ENCODE data around the gene NOTO. TPM values are rescaled to one million over a fixed set of nuclear protein-coding genes. Genes with fewer than 3 reads are reported as not detected.

Gene NOTO
- polyA plus RNA-seq, 1 donor (not counting 4 experiments of a cell fraction or from before 2014, with no cell fraction given): not detected

DNA sequence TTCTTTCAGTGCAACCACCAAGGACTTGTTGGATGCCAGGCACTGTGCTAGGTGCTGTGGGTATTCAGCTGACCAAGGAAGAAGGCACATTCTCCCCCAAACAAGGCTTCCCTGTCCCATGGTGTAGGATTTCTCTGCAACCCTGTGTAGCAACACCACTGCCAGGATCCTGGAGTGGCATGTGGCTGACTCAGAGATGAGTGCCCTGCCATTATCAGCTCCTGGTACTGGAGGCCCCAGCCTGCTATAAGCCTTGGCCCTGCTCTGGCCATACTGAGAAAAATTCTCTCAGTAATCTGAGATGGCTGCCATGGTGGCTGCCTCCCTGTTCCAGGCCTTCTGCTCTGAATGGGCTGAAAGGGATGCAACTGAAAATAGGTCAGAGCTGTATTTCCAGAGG lies 15.9 kb downstream of the NOTO start:
- DNase-seq (ENCODE audit: low read depth, low spot score) (no peak), FAIRE-seq (no peak)
- dilution Hi-C loops (cut with MboI; ENCODE audit: extremely low pct_ligation_motif_present, low sequenced_read_pairs): no loop called here
- Histone ChIP-seq H3K4me1 (ENCODE audit: control insufficient read depth, extremely low read depth, insufficient read depth, low read length) (peaks cover 18% of the 10 kb centered on the region), H3K27ac (ENCODE audit: control insufficient read depth, insufficient read depth, low read length) (no peak overlapping the region), H2AFZ (ENCODE audit: control insufficient read depth, low read length) (no peak overlapping the region), H3K9ac (ENCODE audit: control insufficient read depth, extremely low read depth, insufficient read depth, low read length) (no peak overlapping the region), H3K4me2 (ENCODE audit: control insufficient read depth, extremely low read depth, insufficient read depth, low read depth, low read length) (no peak overlapping the region), H3K9me1 (ENCODE audit: control insufficient read depth, extremely low read depth, insufficient read depth, low read length) (peaks cover 2% of the 10 kb centered on the region), H4K20me1 (ENCODE audit: control insufficient read depth, extremely low read depth, insufficient read depth, low read length) (no peaks in the 10 kb centered on the region), H3K4me3 (ENCODE audit: control insufficient read depth in 2 of 3, extremely low read depth in 1 of 3, insufficient read depth in 2 of 3, low read depth in 1 of 3, low read length in 3 of 3) (no peak overlapping the region), H3K79me2 (ENCODE audit: control insufficient read depth, insufficient read depth, low read length) (peaks cover 39% of the 10 kb centered on the region), H3K9me3 (ENCODE audit: control insufficient read depth, low read depth, low read length) (no peaks in the 10 kb centered on the region), H3K36me3 (ENCODE audit: control insufficient read depth in 2 of 2, extremely low read depth in 1 of 2, insufficient read depth in 2 of 2, low read length in 2 of 2) (peaks cover 19 to 27% of the 10 kb centered on the region in 2 experiments), H3K27me3 (ENCODE audit: control insufficient read depth, extremely low read depth, insufficient read depth, low read length) (no peaks in the 10 kb centered on the region)
- TF ChIP-seq, protein P1, sequence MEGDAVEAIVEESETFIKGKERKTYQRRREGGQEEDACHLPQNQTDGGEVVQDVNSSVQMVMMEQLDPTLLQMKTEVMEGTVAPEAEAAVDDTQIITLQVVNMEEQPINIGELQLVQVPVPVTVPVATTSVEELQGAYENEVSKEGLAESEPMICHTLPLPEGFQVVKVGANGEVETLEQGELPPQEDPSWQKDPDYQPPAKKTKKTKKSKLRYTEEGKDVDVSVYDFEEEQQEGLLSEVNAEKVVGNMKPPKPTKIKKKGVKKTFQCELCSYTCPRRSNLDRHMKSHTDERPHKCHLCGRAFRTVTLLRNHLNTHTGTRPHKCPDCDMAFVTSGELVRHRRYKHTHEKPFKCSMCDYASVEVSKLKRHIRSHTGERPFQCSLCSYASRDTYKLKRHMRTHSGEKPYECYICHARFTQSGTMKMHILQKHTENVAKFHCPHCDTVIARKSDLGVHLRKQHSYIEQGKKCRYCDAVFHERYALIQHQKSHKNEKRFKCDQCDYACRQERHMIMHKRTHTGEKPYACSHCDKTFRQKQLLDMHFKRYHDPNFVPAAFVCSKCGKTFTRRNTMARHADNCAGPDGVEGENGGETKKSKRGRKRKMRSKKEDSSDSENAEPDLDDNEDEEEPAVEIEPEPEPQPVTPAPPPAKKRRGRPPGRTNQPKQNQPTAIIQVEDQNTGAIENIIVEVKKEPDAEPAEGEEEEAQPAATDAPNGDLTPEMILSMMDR (optimal IDR thresholded peaks at IDR 0.05 in 1 of 3, IDR thresholded peaks at IDR 0.05 in 1 of 3, conservative IDR thresholded peaks at IDR 0.05 in 1 of 3; ENCODE audit: extremely low read depth in 1 of 3, insufficient read depth in 2 of 3, low read length in 3 of 3): no peak
- no peak for TF ChIP-seq EZH2 (IDR thresholded peaks at IDR 0.05; ENCODE audit: low read length)

DNA sequence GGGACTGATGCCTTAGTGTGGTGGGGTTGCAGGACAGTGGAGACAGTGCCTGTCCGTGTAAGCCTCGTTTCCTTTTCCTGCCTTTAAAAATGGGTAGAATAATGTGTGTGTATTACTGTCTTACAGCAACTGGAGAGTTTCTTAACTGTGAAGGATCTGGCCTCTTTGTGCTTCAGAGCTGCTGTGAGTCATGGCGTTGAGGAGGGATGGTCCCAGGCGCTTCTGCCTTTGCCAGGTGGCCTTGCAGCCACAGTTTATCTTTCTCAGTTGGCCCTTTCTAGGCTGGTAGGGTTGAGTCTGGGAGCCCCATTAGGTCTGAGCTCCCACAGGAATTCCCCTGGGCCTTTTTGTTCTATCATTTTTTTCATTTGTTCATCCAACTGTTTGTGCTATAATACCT lies 21.4 kb downstream of the NOTO start:
- no peaks in the 10 kb centered on the region for H3K4me1 ChIP-seq (ENCODE audit: control insufficient read depth, extremely low read depth, insufficient read depth, low read length)
- FAIRE-seq (no peak), DNase-seq (ENCODE audit: low read depth, low spot score) (no peak)
- TF ChIP-seq EZH2 (IDR thresholded peaks at IDR 0.05; ENCODE audit: low read length): no peak
- TF ChIP-seq, protein P1 (optimal IDR thresholded peaks at IDR 0.05 in 1 of 3, IDR thresholded peaks at IDR 0.05 in 1 of 3, conservative IDR thresholded peaks at IDR 0.05 in 1 of 3; ENCODE audit: extremely low read depth in 1 of 3, insufficient read depth in 2 of 3, low read length in 3 of 3): no peak
- H3K9ac ChIP-seq (ENCODE audit: control insufficient read depth, extremely low read depth, insufficient read depth, low read length): no peak overlapping the region
- H4K20me1 ChIP-seq (ENCODE audit: control insufficient read depth, extremely low read depth, insufficient read depth, low read length): no peaks in the 10 kb centered on the region
- H3K9me1 ChIP-seq (ENCODE audit: control insufficient read depth, extremely low read depth, insufficient read depth, low read length): no peaks in the 10 kb centered on the region
- H3K9me3 ChIP-seq (ENCODE audit: control insufficient read depth, low read depth, low read length): no peaks in the 10 kb centered on the region
- no peak overlapping the region for H3K4me2 ChIP-seq (ENCODE audit: control insufficient read depth, extremely low read depth, insufficient read depth, low read depth, low read length)
- peaks cover 4% of the 10 kb centered on the region for H3K79me2 ChIP-seq (ENCODE audit: control insufficient read depth, insufficient read depth, low read length)
- H2AFZ ChIP-seq (ENCODE audit: control insufficient read depth, low read length): no peak overlapping the region
- no peak overlapping the region for H3K4me3 ChIP-seq (ENCODE audit: control insufficient read depth in 2 of 3, extremely low read depth in 1 of 3, insufficient read depth in 2 of 3, low read depth in 1 of 3, low read length in 3 of 3)
- H3K27ac ChIP-seq (ENCODE audit: control insufficient read depth, insufficient read depth, low read length): no peak overlapping the region
- dilution Hi-C loops (cut with MboI; ENCODE audit: extremely low pct_ligation_motif_present, low sequenced_read_pairs): no loop called here
- no peaks in the 10 kb centered on the region for H3K27me3 ChIP-seq (ENCODE audit: control insufficient read depth, extremely low read depth, insufficient read depth, low read length)
- peaks cover 26 to 34% of the 10 kb centered on the region in 2 experiments for H3K36me3 ChIP-seq (ENCODE audit: control insufficient read depth in 2 of 2, extremely low read depth in 1 of 2, insufficient read depth in 2 of 2, low read length in 2 of 2)
